Stimulated activated CD8-positive, alpha-beta memory T cell treated with anti-CD3 and anti-CD28 coated beads, Interleukin-15, amount 100 ng/mL, for 24 hours (primary cell): ENCODE results near the gene CD80.

Experiments used
- DNase-seq: peaks from one replicate; pipeline ENCODE4 v3.0.0-alpha.2; 2020; ENCODE audit warnings: low read depth

The CD80 gene

DNA sequence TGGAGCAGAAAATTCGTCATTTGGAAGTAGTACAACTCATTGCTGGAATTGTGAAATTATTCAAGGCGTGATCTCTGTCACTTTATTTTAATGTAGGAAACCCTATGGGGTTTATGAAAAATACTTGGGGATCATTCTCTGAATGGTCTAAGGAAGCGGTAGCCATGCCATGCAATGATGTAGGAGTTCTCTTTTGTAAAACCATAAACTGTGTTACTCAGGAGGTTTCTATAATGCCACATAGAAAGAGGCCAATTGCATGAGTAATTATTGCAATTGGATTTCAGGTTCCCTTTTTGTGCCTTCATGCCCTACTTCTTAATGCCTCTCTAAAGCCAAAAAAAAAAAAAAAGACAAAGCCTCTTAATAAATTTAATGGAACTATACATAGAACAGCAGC, 66.6 kb downstream of the CD80 start:
- no peak for DNase-seq

GRCh38 chr3:119492128-119492527, 67.3 kb downstream of the CD80 start:
- DNase-seq: no peak

DNA sequence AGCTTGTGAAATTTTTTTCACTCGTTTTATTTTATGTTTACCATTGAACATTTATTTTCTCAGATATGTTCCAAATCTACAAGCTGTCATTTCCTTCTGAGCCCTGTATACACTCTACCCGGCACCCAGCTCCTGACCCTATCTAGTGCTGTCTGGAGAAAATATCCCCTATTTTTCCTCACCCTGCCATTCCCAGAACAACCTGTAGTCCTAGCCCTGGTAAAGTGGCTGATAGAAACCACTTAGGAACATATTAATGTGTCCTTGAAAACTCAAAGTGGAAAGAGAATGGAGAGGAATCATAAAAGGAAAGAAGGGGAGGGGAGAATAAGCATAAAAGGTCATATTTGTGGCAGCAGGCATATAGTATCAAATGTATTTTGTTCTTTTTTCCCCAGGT, 69.3 kb downstream of the CD80 start:
- DNase-seq: no peak

GRCh38 chr3:119485563-119485962, 73.9 kb downstream of the CD80 start:
- DNase-seq: no peak

DNA sequence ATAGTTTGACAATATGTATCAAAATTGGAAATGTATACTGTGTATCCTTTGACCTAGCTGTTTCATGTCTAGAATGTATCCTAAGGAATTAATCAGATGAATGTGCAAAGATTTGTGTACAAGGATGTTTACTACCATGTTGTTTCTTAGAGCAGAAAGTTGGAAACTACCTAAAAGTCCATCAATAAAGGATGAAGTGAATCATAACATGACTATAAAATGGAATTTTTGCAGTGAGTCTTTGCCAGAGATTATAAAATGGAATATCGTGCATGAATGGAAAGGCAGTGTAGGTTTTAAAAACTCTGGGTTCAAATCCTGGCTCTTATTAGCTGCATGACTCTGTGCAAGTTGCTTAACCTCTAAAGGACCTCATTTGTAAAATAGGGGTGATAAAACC, 76.3 kb downstream of the CD80 start:
- DNase-seq: no peak

DNA sequence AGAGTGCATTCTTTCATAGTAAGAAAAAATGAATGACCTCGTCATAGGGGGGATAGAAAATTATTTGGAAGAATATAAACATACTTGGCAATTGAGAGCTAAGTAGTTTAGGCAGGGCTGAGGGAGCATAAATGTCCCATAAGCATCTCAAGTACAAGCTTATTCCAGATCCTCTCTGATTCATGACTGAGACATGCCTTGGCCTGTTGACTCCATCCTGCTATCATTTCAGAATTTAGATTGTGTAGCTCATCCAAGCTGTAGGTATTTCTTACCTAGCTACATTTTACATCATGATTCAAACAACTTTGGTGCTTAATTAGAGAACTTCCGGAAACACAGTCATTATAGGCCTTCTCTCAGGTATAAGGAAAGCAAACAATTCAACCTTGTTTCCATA, 78.3 kb downstream of the CD80 start:
- DNase-seq: no peak
